HG03460 (cell line): Measurements from ENCODE around the gene RAB12.
"Not testable (repeated sequence)": the region's sequence is repeated elsewhere in the genome, so short reads cannot be mapped to it uniquely, and the experiment has no call there.

Source experiments
- ATAC-seq: cut with Tn5 transposase; IDR thresholded peaks from one replicate; pipeline ENCODE4 v1.9.1; 2021; ENCODE audit not compliant: unreplicated experiment

Gene RAB12, protein sequence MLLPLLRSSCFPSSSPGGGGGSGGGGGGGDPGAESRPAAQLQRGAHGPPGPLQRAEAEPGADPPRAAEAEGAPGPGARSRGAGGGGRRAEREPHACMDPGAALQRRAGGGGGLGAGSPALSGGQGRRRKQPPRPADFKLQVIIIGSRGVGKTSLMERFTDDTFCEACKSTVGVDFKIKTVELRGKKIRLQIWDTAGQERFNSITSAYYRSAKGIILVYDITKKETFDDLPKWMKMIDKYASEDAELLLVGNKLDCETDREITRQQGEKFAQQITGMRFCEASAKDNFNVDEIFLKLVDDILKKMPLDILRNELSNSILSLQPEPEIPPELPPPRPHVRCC

GRCh38 chr18:8608795-8609658 is at the start of gene RAB12:
RAB12 (plus strand) TSS chr18:8609437; CDS start chr18:8609440, 3 bp downstream.
- ATAC-seq = peak; percentile 69

DNA sequence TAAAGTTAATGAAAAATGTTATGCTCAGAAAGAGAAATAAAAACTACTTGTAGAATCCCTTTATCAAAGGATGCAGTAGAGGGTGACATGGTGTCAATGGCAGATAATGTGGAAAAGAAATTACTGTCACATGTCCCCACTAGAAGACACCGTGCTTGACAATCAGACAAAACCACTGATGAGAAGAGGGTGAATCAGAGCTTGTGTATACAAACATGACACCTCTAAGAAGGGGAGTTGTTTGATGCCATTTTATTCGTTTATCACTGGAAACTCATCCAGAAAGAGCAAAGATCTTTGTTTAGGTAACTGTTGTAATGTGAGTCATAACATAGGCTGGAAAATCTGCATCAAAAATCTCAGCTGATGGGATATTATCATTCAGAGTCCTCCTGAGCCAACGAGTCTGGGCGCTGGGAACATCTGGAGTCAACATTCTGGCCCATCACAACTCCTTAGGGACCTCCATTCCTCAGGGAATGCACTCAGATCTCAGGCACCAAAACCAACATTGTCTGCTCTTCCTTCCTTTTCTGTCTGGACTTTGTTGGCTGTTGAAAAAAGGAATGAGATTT is 49.5 kb upstream of the RAB12 start:
- ATAC-seq = no peak

DNA sequence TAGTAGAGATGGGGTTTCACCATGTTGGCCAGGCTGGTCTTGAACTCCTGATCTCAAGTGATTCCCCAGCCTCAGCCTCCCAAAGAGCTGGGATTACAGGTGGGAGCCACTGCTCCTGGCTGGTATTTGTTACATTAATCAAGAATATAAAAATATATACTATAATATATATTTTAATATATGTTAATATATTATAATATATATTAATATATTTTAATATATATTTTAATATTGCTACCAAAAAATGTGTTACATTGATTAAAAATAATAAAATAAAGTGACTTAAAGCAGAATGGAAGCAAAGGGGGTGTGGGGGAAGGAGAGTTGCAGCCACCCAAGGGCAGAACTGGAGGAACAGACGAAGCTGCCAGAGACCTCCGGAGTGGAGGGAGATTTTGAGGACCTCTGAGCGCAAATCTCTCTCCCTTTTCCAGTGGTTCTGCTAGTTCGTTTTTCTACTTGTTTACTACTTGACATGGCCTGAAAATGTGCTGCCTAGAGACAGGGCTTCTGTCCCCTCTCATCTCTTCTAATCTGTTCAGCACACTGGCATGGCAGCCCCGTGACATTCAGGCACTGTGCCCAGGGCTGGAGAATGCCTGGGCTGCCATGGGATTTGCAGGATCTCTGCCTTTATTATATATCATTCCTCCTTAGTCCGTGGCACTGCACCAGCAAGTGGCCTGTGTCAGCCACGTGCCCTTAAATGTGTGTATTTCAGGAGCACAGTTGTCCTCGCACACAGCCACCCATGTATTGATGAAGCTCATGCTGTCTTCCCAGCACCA is 47.9 kb upstream of the RAB12 start:
- no peak for ATAC-seq

DNA sequence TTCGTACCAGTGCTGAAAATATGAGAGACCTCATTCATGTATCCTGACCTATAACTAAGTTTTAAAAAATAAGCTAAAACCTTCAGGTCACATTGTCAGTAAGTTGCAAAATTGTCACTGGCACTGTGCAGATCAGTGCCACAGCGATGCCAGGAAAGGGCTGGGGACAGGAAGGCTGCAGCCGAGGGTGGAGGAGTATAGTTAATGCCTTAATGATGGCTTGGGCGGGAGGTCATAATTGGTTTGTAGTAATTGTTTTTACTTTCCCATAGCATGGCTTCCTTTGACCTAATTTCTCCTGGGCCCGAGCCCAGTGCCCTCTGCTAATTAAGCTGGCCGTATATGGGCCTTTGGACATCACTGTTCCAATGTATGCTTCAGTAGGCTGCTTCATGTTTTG is 47.2 kb upstream of the RAB12 start:
- no peak for ATAC-seq

- ATAC-seq = no peak
These were observed 46.3 kb upstream of the RAB12 start for GRCh38 chr18:8562919-8563318.

DNA sequence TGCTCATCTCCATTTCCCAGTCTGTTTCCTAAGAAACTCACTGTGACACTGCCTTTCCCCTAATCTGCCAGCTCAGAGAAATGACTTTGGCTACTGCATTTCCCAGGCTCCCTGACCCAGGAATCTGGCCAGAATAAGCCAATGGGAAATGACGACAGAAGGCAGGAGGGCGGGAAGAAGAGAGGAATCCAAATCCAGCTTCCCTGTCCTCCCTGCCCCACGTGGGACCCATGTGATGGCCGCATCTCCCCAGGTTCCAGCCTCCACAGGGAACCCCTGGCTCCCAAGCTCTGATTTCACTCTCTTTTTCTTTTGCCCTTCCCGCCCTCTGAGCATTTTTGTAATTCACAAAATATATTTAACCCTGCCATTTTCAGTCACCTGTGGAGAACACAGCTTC is 37.8 kb upstream of the RAB12 start:
- no peak for ATAC-seq

DNA sequence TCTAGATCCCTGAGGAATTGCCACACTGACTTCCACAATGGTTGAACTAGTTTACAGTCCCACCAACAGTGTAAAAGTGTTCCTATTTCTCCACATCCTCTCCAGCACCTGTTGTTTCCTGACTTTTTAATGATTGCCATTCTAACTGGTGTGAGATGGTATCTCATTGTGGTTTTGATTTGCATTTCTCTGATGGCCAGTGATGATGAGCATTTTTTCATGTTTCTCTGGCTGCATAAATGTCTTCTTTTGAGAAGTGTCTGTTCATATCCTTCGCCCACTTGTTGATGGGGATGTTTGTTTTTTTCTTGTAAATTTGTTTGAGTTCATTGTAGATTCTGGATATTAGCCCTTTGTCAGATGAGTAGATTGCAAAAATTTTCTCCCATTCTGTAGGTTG is 35.5 kb upstream of the RAB12 start:
- ATAC-seq = not testable (repeated sequence)

GRCh38 chr18:8584798-8585197 is 24.4 kb upstream of the RAB12 start:
- ATAC-seq = no peak

DNA sequence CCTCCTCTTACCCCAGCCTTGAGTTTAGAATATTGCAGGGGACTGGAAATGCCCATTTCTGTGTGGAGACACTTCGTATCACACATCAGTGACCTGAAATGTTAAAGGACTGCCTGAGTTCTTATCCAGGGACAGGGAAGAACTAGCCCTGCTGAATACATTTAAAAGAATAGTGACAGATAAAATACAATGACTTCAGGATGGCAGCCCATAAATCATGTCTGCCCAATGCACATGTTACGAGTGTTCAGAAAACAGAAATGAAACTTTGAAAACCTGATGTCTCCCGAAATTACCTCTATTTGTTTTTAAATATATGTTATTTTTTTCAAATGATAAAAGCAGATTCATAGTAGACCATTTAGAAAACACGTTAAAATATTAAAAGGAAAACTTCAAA is 22.3 kb upstream of the RAB12 start:
- ATAC-seq = no peak

- ATAC-seq = no peak
These were observed 13.8 kb upstream of the RAB12 start for GRCh38 chr18:8595445-8595844.

GRCh38 chr18:8601277-8602032 is 7.8 kb upstream of the RAB12 start:
- ATAC-seq = peak; percentile 63

GRCh38 chr18:8602040-8602439 is 7.2 kb upstream of the RAB12 start:
- ATAC-seq = peak; percentile 25

DNA sequence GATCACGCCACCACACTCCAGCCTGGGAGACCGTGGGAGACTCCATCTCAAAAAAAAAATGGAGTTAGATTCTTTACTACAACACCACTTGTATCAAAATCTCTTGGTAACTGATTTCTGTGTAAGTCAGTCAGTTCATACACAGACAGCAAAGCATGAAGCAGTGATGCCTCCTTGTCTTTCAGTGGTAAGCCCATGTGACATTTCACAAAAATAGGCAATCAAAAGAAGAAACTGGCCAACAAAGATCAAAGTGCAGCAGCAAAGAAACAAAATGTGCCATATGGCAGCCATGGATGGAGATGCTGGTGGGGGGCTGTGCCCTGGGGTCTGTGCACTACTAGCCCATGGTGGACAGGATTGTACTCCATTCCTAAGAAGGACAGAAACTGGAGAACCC is 6.7 kb upstream of the RAB12 start:
- no peak for ATAC-seq

- no peak for ATAC-seq
These were observed 5.3 kb upstream of the RAB12 start for GRCh38 chr18:8603663-8604520.

DNA sequence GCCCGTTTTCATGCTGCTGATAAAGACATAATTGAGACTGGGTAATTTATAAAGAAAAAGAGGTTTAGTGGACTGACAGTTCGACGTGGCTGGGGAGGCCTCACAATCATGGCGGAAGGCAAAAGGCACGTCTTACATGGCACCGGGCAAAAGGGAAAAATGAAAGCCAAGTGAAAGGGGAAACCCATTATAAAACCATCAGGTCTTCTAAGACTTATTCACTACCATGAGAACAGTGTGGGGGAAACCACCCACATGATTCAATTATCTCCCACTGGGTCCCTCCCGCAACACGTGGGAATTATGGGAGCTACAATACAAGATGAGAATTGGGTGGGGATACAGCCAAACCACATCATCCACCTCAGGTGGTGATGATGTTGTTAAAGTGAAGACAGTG is 3.3 kb upstream of the RAB12 start:
- no peak for ATAC-seq

DNA sequence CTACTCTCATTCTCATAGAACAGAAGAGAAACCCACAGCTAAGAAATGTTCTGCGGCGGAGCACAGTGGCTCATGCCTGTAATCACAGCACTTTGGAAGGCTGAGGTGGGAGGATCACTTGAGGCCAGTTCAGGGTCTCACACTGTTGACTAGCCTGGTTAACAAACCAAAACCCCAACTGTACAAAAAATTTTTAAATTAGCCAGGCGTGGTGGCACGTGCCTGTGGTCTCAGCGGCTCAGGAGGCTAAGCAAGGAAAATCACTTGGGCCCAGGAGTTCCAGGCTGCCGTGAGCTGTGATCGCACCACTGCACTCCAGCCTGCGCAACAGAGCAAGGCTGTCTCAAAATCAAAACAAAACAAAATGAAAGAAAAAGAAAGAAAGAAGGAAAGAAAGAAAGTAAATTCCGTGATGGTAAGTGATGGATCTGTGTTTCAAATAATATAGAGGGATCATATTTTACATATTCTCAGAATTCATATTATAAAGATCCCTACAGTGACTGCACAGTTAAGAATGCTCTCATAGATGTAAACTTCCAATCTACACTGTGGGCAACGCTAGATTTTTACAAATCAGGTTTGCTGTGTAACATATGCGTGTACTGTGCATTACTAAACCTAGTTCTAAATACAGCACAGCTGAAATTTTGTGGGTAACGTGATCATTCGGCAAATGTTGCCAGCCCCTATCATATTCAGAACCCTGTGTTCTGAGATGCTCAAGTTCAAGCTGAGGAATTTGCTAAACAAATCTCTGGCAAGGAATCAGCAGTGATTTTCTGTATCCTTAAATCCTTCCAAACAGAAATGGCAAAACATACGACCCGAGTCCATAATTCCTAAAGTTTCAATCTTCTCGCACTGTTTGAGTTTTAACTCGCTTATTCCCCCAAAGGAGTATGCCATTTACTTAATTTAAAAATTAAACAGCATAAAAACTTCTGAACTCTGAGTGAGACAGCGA is 1.2 kb upstream of the RAB12 start:
- peak; percentile 25 for ATAC-seq

GRCh38 chr18:8609659-8610458 is 622 bp downstream of the RAB12 start:
- no peak for ATAC-seq

- ATAC-seq = no peak
These were observed 1.2 kb downstream of the RAB12 start for GRCh38 chr18:8610459-8610851.
